Muscle of leg (tissue), 11 donors: Measurements from ENCODE around the gene TMEM14C. TPM values are rescaled to one million over a fixed set of nuclear protein-coding genes. Genes with fewer than 3 reads are reported as not detected.
"Not testable (repeated sequence)": the region's sequence is repeated elsewhere in the genome, so short reads cannot be mapped to it uniquely, and the experiment has no call there.

Source experiments
- DNase-seq: peaks from one replicate; pipeline ENCODE4 v3.0.0; 2013
- H3K27ac ChIP-seq: one replicate; pipeline ENCODE4 v1.5.1; 2013; ENCODE audit warnings: mild to moderate bottlenecking, low read length, control low read depth
- H3K27me3 ChIP-seq: one replicate; pipeline ENCODE4 v1.6.1; 2013; ENCODE audit warnings: low read length; ENCODE audit not compliant: control insufficient read depth, insufficient read depth
- H3K36me3 ChIP-seq: one replicate; pipeline ENCODE4 v1.6.1; 2013; ENCODE audit warnings: low read length; ENCODE audit not compliant: control insufficient read depth, insufficient read depth
- H3K4me1 ChIP-seq: one replicate; pipeline ENCODE4 v1.6.1; 2013; ENCODE audit warnings: low read length; ENCODE audit not compliant: control insufficient read depth, insufficient read depth
- H3K4me3 ChIP-seq: one replicate; pipeline ENCODE4 v1.5.1; 2013; ENCODE audit warnings: low read length, control low read depth
- H3K9me3 ChIP-seq: replicated peaks from 2 replicates; pipeline ENCODE4 v1.6.1; 2013; ENCODE audit warnings: low read depth, low read length; ENCODE audit not compliant: control insufficient read depth
- WGBS: methylation state at CpG from one replicate; pipeline ENCODE4 v1.1.5; 2013; ENCODE audit warnings: missing lambda C conversion rate; ENCODE audit not compliant: insufficient coverage; 5-methylcytosine and 5-hydroxymethylcytosine counted together
- polyA plus RNA-seq, 8 donors: library from polyadenylated mRNA; unstranded; fragments of 120-200 nt; gene quantifications; one replicate each; pipeline versions ENCODE4 v1.2.1 to v1.2.3, GENCODE V29; 2013; ENCODE audit warnings: inconsistent platforms in 1 of 8, low replicate concordance in 1 of 8; ENCODE audit not compliant: insufficient read length in 8 of 8, insufficient read depth in 1 of 8
- total RNA-seq: library from RNA; stranded (reverse); fragments of 120-200 nt; gene quantifications from one replicate; pipeline ENCODE4 v1.2.4, GENCODE V29; 2013

TMEM14C gene
- total and polyA plus RNA-seq, 9 donors: 97.0 to 117 (median 103) TPM

DNA sequence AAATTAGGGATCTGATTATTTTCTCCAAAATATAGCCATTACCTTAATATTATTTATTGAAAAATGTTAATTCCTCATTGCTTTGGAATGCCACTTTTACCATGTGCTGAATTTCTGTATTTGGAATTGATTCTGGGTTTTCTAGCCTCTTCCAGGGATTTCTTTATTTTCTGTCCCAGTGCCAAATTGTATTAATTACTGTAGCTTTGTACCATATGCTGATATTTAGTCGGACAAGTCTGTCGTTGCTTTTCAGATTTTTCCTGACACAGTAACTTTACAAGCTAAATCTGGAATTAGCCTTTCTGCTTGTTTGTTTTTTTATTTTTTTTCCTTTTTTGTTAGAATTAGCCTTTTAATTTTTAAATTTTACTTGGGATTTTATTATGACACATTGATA is 13.9 kb downstream of the TMEM14C start:
- Histone ChIP-seq H3K27ac (no peak overlapping the region), H3K27me3 (no peaks in the 10 kb centered on the region), H3K36me3 (peaks cover 12% of the 10 kb centered on the region), H3K4me1 (no peaks in the 10 kb centered on the region), H3K9me3 (no peaks in the 10 kb centered on the region), H3K4me3 (no peak overlapping the region)
- no peak for DNase-seq
- WGBS: no CpG with 5 or more reads among the region's 2 CpGs

DNA sequence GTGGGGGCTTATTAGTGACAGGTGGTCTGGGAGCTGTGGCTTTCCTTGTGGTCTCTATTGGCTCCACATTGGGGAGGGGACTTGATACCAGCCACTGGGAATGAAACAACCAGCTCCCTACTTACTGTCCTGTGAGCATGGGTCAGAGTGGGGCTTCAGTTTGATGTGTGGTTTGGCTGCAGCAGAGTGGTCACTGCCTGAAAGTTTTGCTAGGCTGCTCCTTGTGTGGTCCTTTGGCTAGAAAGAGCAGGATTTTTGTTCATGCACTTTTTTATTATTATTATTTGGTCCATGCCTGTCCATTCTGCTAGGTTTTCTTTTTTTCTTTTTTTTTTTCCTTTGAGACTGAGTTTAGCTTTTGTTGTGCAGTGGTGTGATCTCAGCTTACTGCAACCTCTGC is 17.2 kb downstream of the TMEM14C start:
- no peak overlapping the region for H3K27ac ChIP-seq
- no peak for DNase-seq
- H3K4me1 ChIP-seq: no peaks in the 10 kb centered on the region
- H3K4me3 ChIP-seq: no peak overlapping the region
- H3K36me3 ChIP-seq: peaks cover 5% of the 10 kb centered on the region
- H3K9me3 ChIP-seq: no peaks in the 10 kb centered on the region
- no peaks in the 10 kb centered on the region for H3K27me3 ChIP-seq

DNA sequence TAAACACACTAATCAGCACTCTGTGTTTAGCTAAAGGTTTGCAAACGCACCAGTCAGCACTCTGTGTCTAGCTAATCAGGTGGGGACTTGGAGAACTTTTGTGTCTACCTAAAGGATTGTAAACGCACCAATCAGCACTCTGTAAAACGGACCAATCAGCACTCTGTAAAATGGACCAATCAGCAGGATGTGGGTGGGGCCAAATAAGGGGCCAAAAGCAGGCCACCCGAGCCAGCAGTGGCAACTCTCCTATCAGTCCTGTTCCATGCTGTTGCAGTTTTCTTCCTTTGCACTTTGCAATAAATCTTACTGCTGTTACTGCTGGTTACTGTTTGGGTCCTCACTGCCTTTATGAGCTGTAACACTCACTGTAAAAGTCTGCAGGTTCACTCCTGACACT is 18.8 kb downstream of the TMEM14C start:
- no CpG with 5 or more reads among the region's 4 CpGs for WGBS
- not testable (repeated sequence) for H3K27ac ChIP-seq, H3K9me3 ChIP-seq, DNase-seq, H3K4me3 ChIP-seq, H3K27me3 ChIP-seq, H3K4me1 ChIP-seq, H3K36me3 ChIP-seq

DNA sequence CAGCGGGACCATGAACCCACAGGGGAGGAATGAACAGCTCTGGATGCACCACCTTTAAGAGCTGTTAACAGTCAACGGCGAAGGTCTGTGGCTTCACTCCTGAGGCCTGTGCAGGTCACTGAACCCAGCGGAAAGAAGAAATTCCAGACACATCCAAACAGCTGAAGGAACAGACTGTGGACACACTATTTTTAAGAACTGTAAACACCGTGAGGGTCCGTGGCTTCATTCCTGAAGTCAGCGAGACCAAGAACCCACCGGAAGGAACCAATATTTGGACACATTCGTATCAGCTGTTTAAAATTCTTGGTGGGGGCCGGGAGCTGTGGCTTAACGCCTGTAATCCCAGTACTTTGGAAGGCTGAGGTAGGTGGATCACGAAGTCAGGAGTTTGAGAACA is 19.4 kb downstream of the TMEM14C start:
- WGBS: 78% methylated on average over 11 of the region's 12 CpGs
- Histone ChIP-seq H3K27me3 (no peaks in the 10 kb centered on the region), H3K36me3 (peaks cover 5% of the 10 kb centered on the region), H3K27ac (peak overlapping the region; percentile 7), H3K9me3 (no peaks in the 10 kb centered on the region), H3K4me1 (peaks cover 8% of the 10 kb centered on the region), H3K4me3 (no peak overlapping the region)
- DNase-seq: no peak

DNA sequence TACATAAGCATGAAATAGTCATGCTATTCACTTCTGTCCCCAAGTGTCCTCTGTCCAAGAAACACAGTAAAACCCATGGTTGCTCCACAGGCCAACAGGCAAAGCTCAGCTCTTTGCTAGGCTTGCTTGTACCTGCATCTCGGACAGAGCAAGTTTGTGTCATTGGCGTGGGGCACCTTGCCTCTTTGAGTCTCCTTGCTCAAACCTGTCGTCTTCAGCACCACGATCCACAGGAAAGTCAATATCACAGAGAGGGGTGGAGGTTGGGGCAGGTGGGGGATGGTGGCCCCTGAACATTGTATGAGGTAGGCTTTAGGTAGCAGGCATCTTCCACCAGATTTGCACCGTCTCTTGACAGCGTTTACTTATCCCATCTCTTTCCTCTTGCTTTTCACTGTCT is 20.6 kb downstream of the TMEM14C start:
- Histone ChIP-seq H3K4me3 (no peak overlapping the region), H3K4me1 (peaks cover 12% of the 10 kb centered on the region), H3K36me3 (peaks cover 5% of the 10 kb centered on the region), H3K27me3 (no peaks in the 10 kb centered on the region), H3K9me3 (no peaks in the 10 kb centered on the region), H3K27ac (no peak overlapping the region)
- no CpG with 5 or more reads among the region's 6 CpGs for WGBS
- no peak for DNase-seq

DNA sequence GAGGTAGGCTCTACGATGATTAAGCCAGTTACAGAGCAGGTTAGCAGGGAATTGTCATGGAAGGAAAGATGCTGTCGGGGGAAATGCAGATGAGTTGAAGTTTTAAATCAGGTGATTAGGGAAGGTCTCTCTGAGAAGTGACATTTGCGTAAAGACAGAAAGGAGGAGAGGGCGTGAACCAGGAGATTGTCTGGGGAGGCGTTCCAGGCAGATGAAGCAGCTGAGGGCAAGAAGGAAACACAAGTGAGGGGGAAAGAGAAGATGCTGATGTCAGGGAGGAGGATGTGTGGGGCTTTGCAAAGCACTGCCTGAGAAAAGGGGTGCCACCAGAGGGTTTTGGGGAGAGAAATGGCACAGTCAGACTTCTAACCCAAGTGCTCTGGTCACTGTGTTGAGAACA is 22.2 kb downstream of the TMEM14C start:
- WGBS: 76% methylated on average over 5 of the region's 5 CpGs
- peaks cover 18% of the 10 kb centered on the region for H3K36me3 ChIP-seq
- no peaks in the 10 kb centered on the region for H3K9me3 ChIP-seq
- no peak for DNase-seq
- no peak overlapping the region for H3K4me3 ChIP-seq
- H3K27ac ChIP-seq: no peak overlapping the region
- H3K4me1 ChIP-seq: peaks cover 20% of the 10 kb centered on the region
- no peaks in the 10 kb centered on the region for H3K27me3 ChIP-seq

DNA sequence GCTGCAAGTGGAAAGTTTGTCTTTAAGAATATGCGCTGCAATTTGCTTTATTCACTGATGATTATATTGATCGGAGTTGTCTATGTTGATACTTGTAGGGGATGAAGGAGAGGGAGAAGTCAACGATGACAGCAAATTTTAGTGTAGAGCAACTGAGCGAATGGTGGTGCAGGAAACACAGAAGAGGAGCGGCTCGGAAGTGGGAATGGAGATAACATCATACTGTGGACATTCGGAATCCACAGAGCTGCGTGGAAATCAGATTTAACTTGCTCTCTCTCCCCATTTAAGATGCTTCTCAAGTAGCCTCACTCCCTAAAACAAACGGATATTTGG is 24.0 kb downstream of the TMEM14C start:
- Histone ChIP-seq H3K36me3 (peaks cover 29% of the 10 kb centered on the region), H3K4me1 (peaks cover 20% of the 10 kb centered on the region), H3K9me3 (no peaks in the 10 kb centered on the region), H3K4me3 (peak overlapping the region; percentile 86), H3K27ac (peak overlapping the region; percentile 81), H3K27me3 (no peaks in the 10 kb centered on the region)
- DNase-seq: no peak
- WGBS: 42% methylated on average over 7 of the region's 9 CpGs

DNA sequence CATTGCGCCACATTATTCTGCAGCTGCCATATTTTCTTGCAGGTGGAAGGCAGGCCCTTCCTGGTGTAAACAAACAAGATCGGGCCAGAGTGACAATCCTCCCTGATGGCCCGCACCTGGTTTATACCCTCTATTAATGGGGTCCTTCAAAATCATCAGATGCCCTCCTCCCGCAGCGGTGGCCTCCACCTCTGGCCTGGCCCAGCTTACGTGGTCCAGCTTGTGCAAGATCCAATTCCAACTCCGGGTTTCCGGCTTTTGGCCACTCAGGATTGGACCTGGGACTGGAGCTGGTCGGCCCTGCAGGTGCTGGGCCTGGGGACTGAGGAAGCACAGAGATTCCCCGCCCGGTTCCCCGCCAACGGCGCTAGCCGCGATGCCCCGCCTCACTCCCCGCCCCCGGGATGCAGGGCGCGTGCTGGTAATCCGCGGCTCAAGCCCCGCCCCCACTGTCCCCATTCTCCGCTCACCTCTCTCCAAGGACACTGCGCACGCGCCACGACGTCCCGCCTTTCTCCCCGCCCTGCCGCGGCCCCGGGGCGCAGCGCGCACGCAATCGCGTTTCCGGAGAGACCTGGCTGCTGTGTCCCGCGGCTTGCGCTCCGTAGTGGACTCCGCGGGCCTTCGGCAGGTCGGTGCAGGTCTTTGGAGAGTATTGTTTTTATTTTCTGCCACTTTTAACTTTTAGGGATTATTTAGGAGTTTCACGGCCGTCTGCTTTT is 24.5 kb downstream of the TMEM14C start, which contains the start of gene TMEM14B:
TSS of gene TMEM14B (plus strand) at position 555 of the 722 bp plus-strand sequence. CDS start 1,441 bp downstream, outside the sequence.
- no peaks in the 10 kb centered on the region for H3K9me3 ChIP-seq
- H3K4me3 ChIP-seq: peak within 1 kb of the TSS; percentile 86
- peak within 1 kb of the TSS; percentile 84 for H3K27ac ChIP-seq
- H3K4me1 ChIP-seq: peaks cover 20% of the 10 kb centered on the region
- peaks cover 25% of the 10 kb centered on the region for H3K36me3 ChIP-seq
- 2% methylated on average over 30 of the region's 52 CpGs for WGBS
- H3K27me3 ChIP-seq: no peaks in the 10 kb centered on the region
- DNase-seq: peak; percentile 99

DNA sequence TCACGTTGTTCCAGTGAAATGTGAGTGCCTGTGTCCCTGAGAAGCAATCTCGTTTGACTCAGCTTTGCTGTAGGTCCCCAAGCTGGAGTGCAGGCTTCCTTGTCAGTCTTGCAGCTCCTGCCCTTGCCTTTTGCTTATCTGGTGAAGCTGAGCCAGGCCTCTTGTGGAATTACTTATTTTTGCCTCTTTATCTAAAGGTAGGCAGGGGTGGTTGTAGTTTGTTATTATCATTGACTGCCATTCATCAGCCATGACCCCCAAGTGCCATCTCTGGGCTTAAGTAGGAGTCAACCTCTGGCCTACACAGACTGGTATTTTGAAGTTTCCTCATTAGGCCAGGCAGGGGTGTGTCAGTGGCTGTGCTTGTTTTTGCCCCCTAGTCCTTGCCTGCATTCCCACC is 26.9 kb downstream of the TMEM14C start:
- Histone ChIP-seq H3K4me3 (no peak overlapping the region), H3K4me1 (peaks cover 20% of the 10 kb centered on the region), H3K36me3 (peaks cover 47% of the 10 kb centered on the region), H3K27me3 (no peaks in the 10 kb centered on the region), H3K27ac (no peak overlapping the region), H3K9me3 (no peaks in the 10 kb centered on the region)
- 20% methylated on average over 1 of the region's 2 CpGs for WGBS
- DNase-seq: no peak

DNA sequence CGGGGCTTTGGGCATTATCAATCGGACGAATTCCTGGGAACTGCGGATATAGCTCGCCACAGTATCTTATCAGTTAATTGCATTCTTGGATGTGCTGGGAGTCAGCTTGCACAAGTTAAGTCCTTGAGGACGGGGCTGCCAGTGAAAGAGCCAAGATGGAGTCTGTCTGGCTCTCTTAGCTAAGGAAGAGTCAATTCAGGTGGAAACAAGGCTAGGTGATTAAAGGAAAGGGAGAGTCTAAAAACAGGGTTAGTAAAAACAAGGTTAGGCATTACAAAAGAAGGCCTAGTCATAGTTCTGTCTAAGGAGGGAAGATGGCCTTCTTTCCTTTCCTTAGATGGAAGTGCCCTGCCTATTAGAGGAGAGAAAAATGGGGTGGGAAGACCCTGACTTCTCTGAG is 27.7 kb downstream of the TMEM14C start:
- not testable (repeated sequence) for DNase-seq, H3K4me3 ChIP-seq, H3K27me3 ChIP-seq, H3K9me3 ChIP-seq, H3K27ac ChIP-seq
- 84% methylated on average over 5 of the region's 6 CpGs for WGBS
- Histone ChIP-seq H3K36me3 (peaks cover 53% of the 10 kb centered on the region), H3K4me1 (peaks cover 20% of the 10 kb centered on the region)

DNA sequence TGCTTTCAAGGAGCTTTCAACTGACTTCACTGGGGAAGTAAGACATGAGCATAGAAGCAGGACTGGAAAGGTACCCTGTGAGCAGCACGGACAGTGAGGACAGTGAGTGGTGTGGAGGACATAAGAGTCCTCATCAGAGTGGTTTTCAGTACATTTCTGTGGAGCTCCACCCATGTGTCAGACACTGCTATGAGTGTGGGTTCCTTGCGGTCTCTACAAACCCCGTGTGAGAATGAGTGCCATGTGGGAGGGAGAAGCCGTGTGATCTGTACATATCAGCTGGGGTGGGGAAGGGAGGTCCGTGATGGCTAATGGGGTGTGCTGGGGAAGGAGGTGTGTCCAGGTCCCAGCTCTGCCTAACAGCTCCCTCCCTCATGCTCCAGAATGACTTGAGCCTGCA is 28.9 kb downstream of the TMEM14C start:
- not testable (repeated sequence) for H3K4me3 ChIP-seq, H3K27ac ChIP-seq, DNase-seq, H3K27me3 ChIP-seq, H3K9me3 ChIP-seq
- Histone ChIP-seq H3K36me3 (peaks cover 59% of the 10 kb centered on the region), H3K4me1 (peaks cover 17% of the 10 kb centered on the region)
- 100% methylated on average over 1 of the region's 5 CpGs for WGBS
